SW 1271 (cell line): ENCODE results near the gene GNA14.
"Not testable (repeated sequence)": the region's sequence is repeated elsewhere in the genome, so short reads cannot be mapped to it uniquely, and the experiment has no call there.

Experiments
- DNase-seq, 2 experiments: peaks; one replicate each; lab custom pipeline; 2025; lab: John Stamatoyannopoulos, UW

The GNA14 gene

GRCh38 chr9:77648234-77649108, at the start of gene GNA14:
Gene GNA14, minus strand, starts transcription at chr9:77648322. Its CDS starts 529 bp downstream, at chr9:77647793.
- no peak for DNase-seq

- no peak for DNase-seq
Measured at GRCh38 chr9:77697238-77697984, 49.3 kb upstream of the GNA14 start.

- DNase-seq, result not testable (repeated sequence)
Measured at GRCh38 chr9:77690723-77691122, 42.6 kb upstream of the GNA14 start.

- DNase-seq, result not testable (repeated sequence)
Measured at GRCh38 chr9:77690119-77690518, 42.0 kb upstream of the GNA14 start.

- DNase-seq, result not testable (repeated sequence)
Measured at GRCh38 chr9:77687737-77688136, 39.6 kb upstream of the GNA14 start.

DNA sequence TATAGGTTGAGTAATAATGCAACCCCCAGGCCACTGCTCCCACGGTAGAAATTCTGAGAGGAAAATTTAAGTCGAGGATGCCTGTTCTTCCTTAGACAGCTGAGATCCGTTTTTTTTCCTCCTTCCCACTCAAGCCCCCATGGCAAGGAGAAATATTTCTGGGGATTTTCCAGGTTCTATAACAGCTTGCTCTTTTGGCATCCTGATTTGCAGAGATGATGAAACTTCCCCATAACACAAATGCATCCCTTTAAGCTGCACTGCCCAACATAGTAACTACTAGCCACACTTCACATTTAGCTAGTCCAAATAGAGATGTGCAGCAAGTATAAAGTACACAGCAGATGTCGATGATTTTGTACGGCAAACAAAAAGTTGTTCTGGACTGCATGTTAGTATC, 32.5 kb upstream of the GNA14 start:
- no peak for DNase-seq

DNA sequence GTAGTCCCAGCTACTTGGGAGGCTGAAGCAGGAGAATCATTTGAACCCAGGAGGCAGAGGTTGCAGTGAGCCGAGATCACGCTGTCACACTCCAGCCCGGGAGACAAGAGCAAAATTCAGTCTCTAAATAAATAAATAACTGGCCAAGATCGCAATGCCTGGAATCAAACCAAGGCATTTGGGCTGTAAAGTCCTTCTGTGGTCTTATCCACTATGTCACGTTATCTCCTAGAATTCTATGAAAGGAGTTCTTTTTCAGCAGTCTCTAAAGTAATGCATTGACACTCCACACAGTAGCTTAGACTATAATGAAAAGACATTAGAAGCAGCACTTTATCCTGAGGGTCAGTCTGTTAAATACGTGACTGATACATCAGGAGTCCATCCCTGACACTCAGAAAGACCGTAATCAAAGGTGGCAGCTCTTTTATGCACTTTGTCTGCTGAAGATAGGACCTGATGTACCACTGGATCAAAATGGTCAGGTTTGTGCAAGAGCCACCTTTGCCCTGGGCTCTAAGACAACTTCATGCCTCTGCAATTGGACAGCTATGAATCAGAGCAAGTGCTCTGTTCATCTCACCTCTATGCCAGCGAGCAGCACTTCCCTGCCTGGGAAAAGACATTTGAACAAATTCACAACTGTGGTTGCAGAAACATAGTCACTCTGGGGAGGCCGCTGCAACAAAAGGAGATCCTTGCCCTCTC, 31.7 kb upstream of the GNA14 start:
- DNase-seq, result no peak

GRCh38 chr9:77679088-77679487, 31.0 kb upstream of the GNA14 start:
- no peak for DNase-seq

DNA sequence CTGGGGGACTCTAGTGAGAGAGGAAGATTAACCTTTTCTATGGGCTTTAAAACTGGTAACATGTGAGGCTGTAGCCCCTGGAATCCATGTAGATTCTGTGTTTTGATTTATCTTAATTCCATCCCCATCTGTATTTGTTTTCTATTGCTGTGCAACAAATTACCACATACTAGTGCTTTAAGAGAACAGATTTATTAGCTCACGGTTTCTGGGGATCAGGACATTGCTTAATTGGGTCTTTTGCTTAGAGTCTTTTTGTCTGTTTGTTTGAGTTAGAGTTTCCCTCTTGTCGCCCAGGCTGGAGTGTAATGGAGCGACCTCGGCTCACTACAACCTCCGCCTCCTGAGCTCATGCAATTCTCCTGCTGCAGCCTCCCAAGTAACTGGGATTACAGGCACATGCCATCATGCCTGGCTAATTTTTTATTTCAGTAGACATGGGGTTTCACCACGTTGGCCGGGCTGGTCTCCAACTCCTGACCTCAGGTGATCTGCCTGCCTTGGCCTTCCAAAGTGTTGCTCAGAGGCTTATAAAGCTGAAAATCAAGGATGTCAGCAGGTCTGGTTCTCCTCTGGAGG, 29.9 kb upstream of the GNA14 start:
- no peak for DNase-seq

GRCh38 chr9:77677397-77677796, 29.3 kb upstream of the GNA14 start:
- no peak for DNase-seq

- peak in 1 of 2 experiments; percentile 7 for DNase-seq
Measured at GRCh38 chr9:77673941-77674791, 26.0 kb upstream of the GNA14 start.

DNA sequence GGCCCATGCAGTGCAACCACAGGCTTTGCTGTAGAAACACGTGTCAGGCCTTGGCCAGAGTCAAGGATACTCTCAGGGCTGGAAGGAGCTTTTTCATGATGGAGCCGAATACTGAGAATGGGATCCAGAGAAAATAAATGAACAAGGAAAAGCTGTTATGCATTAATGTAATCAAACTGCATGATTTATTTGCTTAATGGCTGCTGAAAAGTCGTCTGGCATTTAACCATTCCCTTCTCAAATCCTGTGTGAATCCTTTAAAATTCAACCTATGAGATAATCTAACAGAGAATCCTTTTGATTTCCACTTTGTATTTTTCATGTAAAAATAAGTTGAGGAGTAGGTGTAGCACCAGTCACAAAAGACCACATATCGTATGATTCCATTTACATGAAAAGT, 24.1 kb upstream of the GNA14 start:
- no peak for DNase-seq

- no peak for DNase-seq
Measured at GRCh38 chr9:77667151-77667550, 19.0 kb upstream of the GNA14 start.

DNA sequence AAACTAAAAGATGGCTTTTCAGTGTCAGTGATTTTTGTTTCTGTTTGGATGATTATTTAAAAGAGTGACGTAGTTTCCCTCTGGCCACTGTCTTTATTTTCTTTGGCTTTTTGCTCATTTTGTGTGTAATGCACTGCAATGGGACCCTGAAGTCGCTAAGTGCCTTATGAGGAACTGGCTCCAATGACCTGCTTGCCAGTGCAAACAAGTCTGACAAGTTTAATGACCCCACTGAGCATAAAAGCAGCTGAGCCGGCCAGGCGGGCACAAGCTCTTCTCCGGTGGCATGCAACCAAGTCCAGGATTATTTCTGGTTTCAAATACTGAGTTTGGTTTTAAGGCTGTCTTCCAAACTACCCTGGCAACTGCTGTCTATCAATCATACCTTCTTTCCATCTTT, 15.6 kb upstream of the GNA14 start:
- no peak for DNase-seq

DNA sequence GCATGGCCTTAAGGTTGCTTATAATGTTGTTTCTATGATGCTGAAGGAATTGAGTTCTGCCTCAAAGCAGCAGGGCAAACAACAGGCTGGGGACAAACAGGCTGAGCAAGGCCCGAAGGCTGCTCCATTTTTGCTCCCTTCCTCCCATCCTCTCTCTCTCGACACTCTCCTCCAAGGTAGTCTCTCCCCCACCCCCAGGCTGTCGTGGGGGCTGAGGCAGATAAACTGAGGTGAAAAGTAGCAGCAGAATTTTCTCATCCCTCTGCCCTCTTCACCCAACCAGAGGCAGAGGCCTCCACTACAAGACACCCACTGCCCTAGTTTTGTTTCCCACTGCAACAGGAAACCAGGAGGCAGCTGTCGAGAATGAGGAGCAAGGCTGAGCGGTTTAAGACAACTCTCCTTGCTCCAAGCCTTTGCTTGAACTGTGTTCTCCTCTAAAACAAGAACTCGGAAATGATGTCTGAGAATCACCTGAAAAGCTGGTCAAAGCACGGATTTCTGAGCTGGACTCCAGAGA, 13.5 kb upstream of the GNA14 start:
- no peak for DNase-seq

GRCh38 chr9:77659926-77660325, 11.8 kb upstream of the GNA14 start:
- no peak for DNase-seq

DNA sequence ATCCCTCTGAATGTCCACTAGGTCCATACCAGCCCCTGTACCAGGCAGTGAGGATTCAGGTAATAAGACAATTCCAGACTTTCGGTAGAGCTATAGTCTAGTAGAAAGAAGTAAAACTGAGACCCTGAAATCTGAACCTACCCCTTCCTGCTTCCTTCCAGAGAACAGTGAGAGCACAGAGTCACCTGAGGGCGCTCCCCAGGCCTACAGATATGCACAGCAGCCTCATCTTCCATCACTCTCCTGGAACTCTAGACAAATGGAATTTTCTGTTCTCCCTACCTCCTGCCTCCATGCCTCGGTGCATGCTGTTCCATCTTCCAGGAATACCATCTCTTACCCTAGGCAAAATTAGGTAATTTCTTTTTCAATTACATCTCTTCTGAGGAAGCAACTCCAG, 3.1 kb upstream of the GNA14 start:
- DNase-seq, result no peak

DNA sequence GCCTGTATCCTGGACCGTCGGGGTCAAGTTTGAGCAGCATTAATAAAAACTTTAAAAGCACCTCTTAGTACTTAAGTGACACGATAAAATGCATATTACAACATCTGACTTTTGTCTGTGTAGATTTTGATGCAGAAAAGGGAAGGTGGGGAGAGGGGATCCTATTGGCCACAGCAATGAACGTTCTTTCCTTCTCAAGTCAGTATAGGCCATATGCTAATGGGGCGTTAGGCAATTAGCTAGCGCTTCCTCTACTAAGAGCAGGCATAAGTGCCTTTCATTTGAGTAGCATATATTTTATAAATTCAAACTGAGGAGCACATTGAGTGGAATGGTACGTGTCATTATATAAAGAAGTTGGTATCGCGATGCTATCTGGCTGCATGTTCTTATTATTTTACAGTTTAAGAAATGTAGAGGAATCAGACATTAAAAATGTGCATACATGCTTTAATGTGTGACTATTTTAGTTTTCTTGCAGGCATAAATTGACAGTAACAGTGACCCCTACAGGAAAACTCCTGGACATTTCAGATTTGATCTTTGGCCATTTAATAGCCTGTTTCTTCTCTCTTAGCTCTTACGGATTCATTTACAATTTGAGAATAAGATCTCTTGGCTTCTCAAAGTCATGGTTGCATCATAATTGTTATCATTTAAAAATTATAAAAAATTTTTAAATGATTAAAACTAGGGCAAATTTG, 1.1 kb upstream of the GNA14 start:
- peak in 1 of 2 experiments; percentile 18 for DNase-seq

DNA sequence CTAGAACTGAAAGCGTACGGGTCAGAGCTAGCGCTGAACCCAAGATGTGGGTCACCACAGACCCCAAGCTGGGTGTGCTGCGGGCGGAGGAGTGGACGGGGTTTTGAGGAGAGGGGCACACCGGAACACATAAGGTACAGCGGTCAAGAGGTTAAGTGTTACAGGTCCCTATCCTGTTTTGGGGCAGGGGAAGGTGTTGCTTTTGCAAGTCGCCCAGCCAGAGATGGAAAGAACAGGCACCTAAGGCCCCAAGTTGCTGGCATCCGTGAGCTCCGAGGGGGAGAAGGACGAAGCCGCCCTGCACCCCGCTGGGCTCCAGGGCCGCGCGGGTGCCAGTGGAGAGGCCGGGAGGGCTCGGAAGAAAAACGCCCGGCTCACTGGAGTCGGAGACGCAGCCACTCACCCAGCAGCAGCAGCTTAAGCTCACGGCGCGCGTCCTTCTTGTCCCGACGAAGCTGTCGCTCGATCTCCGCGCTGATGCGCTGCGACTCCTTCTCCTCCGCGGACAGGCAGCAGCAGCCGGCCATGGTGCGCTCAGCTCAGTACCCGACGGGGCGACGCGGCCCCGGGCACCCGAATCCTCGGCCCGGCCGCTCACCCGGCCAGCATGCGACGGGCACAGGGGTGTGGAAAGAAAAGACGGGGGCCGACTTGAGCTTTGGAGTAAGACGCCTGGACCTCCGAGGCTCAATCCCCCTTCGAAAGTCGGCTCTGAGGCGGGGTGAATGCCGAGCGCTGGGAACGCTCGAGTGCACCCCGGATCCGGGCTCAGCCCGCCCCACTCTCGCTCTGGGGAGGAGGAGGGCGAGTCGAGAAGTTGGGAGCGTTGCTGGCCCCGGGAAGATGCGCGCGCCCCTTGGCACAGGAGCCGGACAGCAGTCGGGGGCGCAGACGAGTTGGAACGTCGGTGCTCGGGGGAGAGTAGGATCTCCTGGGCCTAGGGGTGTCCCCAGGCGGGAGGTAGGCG, 572 bp downstream of the GNA14 start:
- DNase-seq, result no peak
